ENCODE data around the gene IZUMO2. TPM values are rescaled to one million over a fixed set of nuclear protein-coding genes. Genes with fewer than 3 reads are reported as not detected.

IZUMO2 gene
- total and polyA plus RNA-seq, 10 of the 15 experiments (the other 5 are each of a cell fraction or from before 2014, with no cell fraction given) = not detected

DNA sequence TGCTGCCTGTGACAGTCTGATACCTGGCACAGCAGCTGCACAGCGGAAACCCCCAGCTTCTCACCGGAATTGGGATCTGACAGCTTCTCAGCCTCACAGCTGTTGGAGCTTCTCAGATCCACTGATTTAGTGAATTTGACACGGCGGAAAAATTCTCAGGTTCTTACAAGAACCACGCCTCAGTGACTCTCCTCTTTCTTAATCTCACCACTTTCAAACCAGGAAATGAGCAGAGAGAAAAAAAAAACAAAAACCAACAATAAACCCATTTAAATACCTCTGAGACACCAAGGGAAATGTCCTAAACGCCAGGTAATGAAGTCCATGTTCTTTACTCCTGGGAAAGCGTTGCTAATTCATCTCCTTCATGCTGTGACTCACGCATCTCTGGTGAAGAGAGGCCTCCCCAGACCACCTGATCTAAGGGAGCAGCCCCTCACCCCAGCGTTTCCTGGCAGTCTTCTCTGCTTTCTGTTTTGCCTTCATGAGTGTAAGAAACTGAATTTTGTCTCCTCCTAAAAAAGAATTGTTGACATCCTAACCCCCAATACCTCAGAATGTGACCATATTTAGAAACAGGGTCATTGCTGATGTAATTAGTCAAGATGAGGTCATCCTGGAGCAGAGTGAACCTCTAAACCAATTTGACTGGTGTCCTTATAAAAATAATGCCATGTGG, 15.9 kb upstream of the IZUMO2 start (continued):
- TF ChIP-seq, protein P1, sequence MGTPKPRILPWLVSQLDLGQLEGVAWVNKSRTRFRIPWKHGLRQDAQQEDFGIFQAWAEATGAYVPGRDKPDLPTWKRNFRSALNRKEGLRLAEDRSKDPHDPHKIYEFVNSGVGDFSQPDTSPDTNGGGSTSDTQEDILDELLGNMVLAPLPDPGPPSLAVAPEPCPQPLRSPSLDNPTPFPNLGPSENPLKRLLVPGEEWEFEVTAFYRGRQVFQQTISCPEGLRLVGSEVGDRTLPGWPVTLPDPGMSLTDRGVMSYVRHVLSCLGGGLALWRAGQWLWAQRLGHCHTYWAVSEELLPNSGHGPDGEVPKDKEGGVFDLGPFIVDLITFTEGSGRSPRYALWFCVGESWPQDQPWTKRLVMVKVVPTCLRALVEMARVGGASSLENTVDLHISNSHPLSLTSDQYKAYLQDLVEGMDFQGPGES (IDR thresholded peaks at IDR 0.05) = no peak
- TF ChIP-seq MXI1 (IDR thresholded peaks at IDR 0.05; ENCODE audit: low read depth, low read length) (no peak), EP300 (IDR thresholded peaks at IDR 0.05; ENCODE audit: borderline replicate concordance in 1 of 2, control insufficient read depth in 1 of 2, low read depth in 2 of 2, low read length in 2 of 2) (no peak), CEBPB (IDR thresholded peaks at IDR 0.05; ENCODE audit: borderline replicate concordance in 1 of 2, low read depth in 2 of 2, low read length in 2 of 2) (no peak), BCL11A (IDR thresholded peaks at IDR 0.05; ENCODE audit: low read depth, low read length) (peak; percentile 43; the same call in 1 of the 2 replicates), KLF5 (IDR thresholded peaks at IDR 0.05; ENCODE audit: partially characterized antibody) (no peak), POU2F2 (IDR thresholded peaks at IDR 0.05; ENCODE audit: borderline replicate concordance, low read depth, low read length) (no peak), SMARCA5 (IDR thresholded peaks at IDR 0.05) (0 out of 2 replicates have a peak, but pooled peaks have one; percentile 3), EZH2 (IDR thresholded peaks at IDR 0.05; ENCODE audit: borderline replicate concordance, control insufficient read depth, low read depth, low read length) (no peak), GABPA (IDR thresholded peaks at IDR 0.05; ENCODE audit: low read depth) (no peak), SP1 (IDR thresholded peaks at IDR 0.05; ENCODE audit: low read depth, low read length) (no peak), YY1 (IDR thresholded peaks at IDR 0.05; ENCODE audit: low read depth, low read length) (no peak), TARDBP (IDR thresholded peaks at IDR 0.05; ENCODE audit: borderline replicate concordance) (no peak), SUPT20H (IDR thresholded peaks at IDR 0.05; ENCODE audit: borderline replicate concordance, control insufficient read depth, low read depth, low read length) (no peak), CHD2 (IDR thresholded peaks at IDR 0.05; ENCODE audit: borderline replicate concordance, low read depth, low read length) (no peak; the same call in 1 of the 2 replicates), BHLHE40 (IDR thresholded peaks at IDR 0.05; ENCODE audit: borderline replicate concordance in 1 of 2, low read depth in 2 of 2, low read length in 1 of 2) (no peak), TCF7 (IDR thresholded peaks at IDR 0.05; ENCODE audit: borderline replicate concordance) (no peak), SIX5 (IDR thresholded peaks at IDR 0.05; ENCODE audit: low read depth, low read length, severe bottlenecking) (no peak), NFYB (IDR thresholded peaks at IDR 0.05; ENCODE audit: insufficient read depth, low read depth, low read length) (no peak), ESRRA (IDR thresholded peaks at IDR 0.05; ENCODE audit: low read length) (no peak), NBN (IDR thresholded peaks at IDR 0.05) (no peak)
- TF ChIP-seq, protein P2, sequence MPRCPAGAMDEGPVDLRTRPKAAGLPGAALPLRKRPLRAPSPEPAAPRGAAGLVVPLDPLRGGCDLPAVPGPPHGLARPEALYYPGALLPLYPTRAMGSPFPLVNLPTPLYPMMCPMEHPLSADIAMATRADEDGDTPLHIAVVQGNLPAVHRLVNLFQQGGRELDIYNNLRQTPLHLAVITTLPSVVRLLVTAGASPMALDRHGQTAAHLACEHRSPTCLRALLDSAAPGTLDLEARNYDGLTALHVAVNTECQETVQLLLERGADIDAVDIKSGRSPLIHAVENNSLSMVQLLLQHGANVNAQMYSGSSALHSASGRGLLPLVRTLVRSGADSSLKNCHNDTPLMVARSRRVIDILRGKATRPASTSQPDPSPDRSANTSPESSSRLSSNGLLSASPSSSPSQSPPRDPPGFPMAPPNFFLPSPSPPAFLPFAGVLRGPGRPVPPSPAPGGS (IDR thresholded peaks at IDR 0.05; ENCODE audit: borderline replicate concordance, insufficient read depth, low read depth, low read length, poor library complexity, severe bottlenecking) = no peak
- TF ChIP-seq, protein P3, sequence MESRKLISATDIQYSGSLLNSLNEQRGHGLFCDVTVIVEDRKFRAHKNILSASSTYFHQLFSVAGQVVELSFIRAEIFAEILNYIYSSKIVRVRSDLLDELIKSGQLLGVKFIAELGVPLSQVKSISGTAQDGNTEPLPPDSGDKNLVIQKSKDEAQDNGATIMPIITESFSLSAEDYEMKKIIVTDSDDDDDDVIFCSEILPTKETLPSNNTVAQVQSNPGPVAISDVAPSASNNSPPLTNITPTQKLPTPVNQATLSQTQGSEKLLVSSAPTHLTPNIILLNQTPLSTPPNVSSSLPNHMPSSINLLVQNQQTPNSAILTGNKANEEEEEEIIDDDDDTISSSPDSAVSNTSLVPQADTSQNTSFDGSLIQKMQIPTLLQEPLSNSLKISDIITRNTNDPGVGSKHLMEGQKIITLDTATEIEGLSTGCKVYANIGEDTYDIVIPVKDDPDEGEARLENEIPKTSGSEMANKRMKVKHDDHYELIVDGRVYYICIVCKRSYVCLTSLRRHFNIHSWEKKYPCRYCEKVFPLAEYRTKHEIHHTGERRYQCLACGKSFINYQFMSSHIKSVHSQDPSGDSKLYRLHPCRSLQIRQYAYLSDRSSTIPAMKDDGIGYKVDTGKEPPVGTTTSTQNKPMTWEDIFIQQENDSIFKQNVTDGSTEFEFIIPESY (IDR thresholded peaks at IDR 0.05) = no peak

Data from GM12878 (cell line).